ENCODE results near the gene C1orf105. TPM values are rescaled to one million over a fixed set of nuclear protein-coding genes. Genes with fewer than 3 reads are reported as not detected.

Gene C1orf105
- total and polyA plus RNA-seq, 8 donors: 0.37 TPM; not detected in 7

- Histone ChIP-seq H3K4me3 (no peak overlapping the region), H3K27ac (no peak overlapping the region), H3K9me3 (no peaks in the 10 kb centered on the region), H3K27me3 (no peaks in the 10 kb centered on the region), H3K36me3 (no peaks in the 10 kb centered on the region), H3K4me1 (peaks cover 0 to 16% (median 2%) of the 10 kb centered on the region in 4 donors)
- DNase-seq: no peak
- WGBS, 5 donors: 96 to 100% (median 100%) methylated on average over 1 of the region's 1 CpG
- intact Hi-C loops (cut with DNase I; ENCODE audit: low total_unique reads): no loop called here
- TF ChIP-seq CTCF (IDR thresholded peaks at IDR 0.05) (no peak), POLR2A (IDR thresholded peaks at IDR 0.05) (no peak), POLR2AphosphoS5 (IDR thresholded peaks at IDR 0.05) (no peak), EP300 (IDR thresholded peaks at IDR 0.05) (no peak)
These were observed 51.2 kb downstream of the C1orf105 start for GRCh38 chr1:172471666-172472065.

GRCh38 chr1:172472495-172472894, 52.0 kb downstream of the C1orf105 start:
- H3K27ac ChIP-seq: no peak overlapping the region
- WGBS, 5 donors: 35 to 73% (median 57%) methylated on average over 1 of the region's 1 CpG
- intact Hi-C loops (cut with DNase I; ENCODE audit: low total_unique reads): no loop called here
- H3K4me1 ChIP-seq: peaks cover 0 to 16% (median 2%) of the 10 kb centered on the region in 4 donors
- H3K36me3 ChIP-seq: no peaks in the 10 kb centered on the region
- no peak for TF ChIP-seq EP300 (IDR thresholded peaks at IDR 0.05)
- no peak for TF ChIP-seq POLR2AphosphoS5 (IDR thresholded peaks at IDR 0.05)
- no peak for TF ChIP-seq POLR2A (IDR thresholded peaks at IDR 0.05)
- no peak for TF ChIP-seq CTCF (IDR thresholded peaks at IDR 0.05)
- H3K4me3 ChIP-seq: no peak overlapping the region
- H3K9me3 ChIP-seq: no peaks in the 10 kb centered on the region
- no peaks in the 10 kb centered on the region for H3K27me3 ChIP-seq
- DNase-seq: no peak

- Histone ChIP-seq H3K27me3 (no peaks in the 10 kb centered on the region), H3K9me3 (no peaks in the 10 kb centered on the region), H3K4me3 (no peak overlapping the region), H3K27ac (no peak overlapping the region), H3K36me3 (no peaks in the 10 kb centered on the region), H3K4me1 (peaks cover 0 to 16% (median 2%) of the 10 kb centered on the region in 4 donors)
- TF ChIP-seq POLR2AphosphoS5 (IDR thresholded peaks at IDR 0.05) (no peak), POLR2A (IDR thresholded peaks at IDR 0.05) (no peak), CTCF (IDR thresholded peaks at IDR 0.05) (no peak), EP300 (IDR thresholded peaks at IDR 0.05) (no peak)
- DNase-seq: peak in 1 of 2 donors; percentile 14
- 14 to 51% (median 29%) methylated on average over 3 of the region's 3 CpGs for WGBS, 5 donors
- intact Hi-C loops (cut with DNase I; ENCODE audit: low total_unique reads): no loop called here
These were observed 52.8 kb downstream of the C1orf105 start for GRCh38 chr1:172473302-172473701.

- no peaks in the 10 kb centered on the region for H3K27me3 ChIP-seq
- H3K36me3 ChIP-seq: no peaks in the 10 kb centered on the region
- H3K4me3 ChIP-seq: no peak overlapping the region
- H3K27ac ChIP-seq: no peak overlapping the region
- no peaks in the 10 kb centered on the region for H3K9me3 ChIP-seq
- TF ChIP-seq POLR2AphosphoS5 (IDR thresholded peaks at IDR 0.05): no peak
- no peak for TF ChIP-seq CTCF (IDR thresholded peaks at IDR 0.05)
- intact Hi-C loops (cut with DNase I; ENCODE audit: low total_unique reads): no loop called here
- peaks cover 0 to 16% (median 2%) of the 10 kb centered on the region in 4 donors for H3K4me1 ChIP-seq
- DNase-seq: no peak
These were observed 53.4 kb downstream of the C1orf105 start for GRCh38 chr1:172473842-172474241.
